MCF 10A (cell line): ENCODE results near the gene RANGAP1. TPM values are rescaled to one million over a fixed set of nuclear protein-coding genes. Genes with fewer than 3 reads are reported as not detected.

Experiments used
- BruUV-seq: library from RNA; stranded (reverse); fragments of 400-500 nt; replicated peaks from 2 replicates; lab custom pipeline; 2021; lab: Mats Ljungman, UMichigan
- CTCF ChIA-PET: fragments of 300-600 bp; sonication (Branson Sonifier 250); formaldehyde crosslinking; extraction: SDS; loops from one replicate; lab custom pipeline; 2021; ENCODE audit warnings: antibody characterized with exemption, inconsistent platforms; lab: Yijun Ruan, JAX
- POLR2A ChIA-PET: fragments of 300-600, 350-650 bp; sonication (Branson Sonifier 250); formaldehyde crosslinking; extraction: SDS; loops from one replicate; lab custom pipeline; 2020; ENCODE audit warnings: antibody characterized with exemption, inconsistent platforms; lab: Yijun Ruan, JAX
- DNase-seq: peaks from one replicate; pipeline ENCODE4 v3.0.0-alpha.2; 2018; ENCODE audit not compliant: unreplicated experiment
- H3K27ac Mint-ChIP-seq: one replicate; pipeline ENCODE4 v1.8.0; 2022; ENCODE audit warnings: mild to moderate bottlenecking, low read depth, mixed read lengths; ENCODE audit not compliant: unreplicated experiment
- H3K27me3 Mint-ChIP-seq: one replicate; pipeline ENCODE4 v1.8.0; 2022; ENCODE audit warnings: mixed read lengths; ENCODE audit not compliant: insufficient read depth, unreplicated experiment
- H3K36me3 Mint-ChIP-seq: one replicate; pipeline ENCODE4 v1.8.0; 2022; ENCODE audit warnings: mild to moderate bottlenecking, moderate library complexity, mixed read lengths; ENCODE audit not compliant: insufficient read depth, unreplicated experiment
- H3K4me1 Mint-ChIP-seq: one replicate; pipeline ENCODE4 v1.8.0; 2022; ENCODE audit warnings: mixed read lengths; ENCODE audit not compliant: insufficient read depth, unreplicated experiment
- H3K4me3 Mint-ChIP-seq: one replicate; pipeline ENCODE4 v1.8.0; 2022; ENCODE audit warnings: mild to moderate bottlenecking, moderate library complexity, mixed read lengths; ENCODE audit not compliant: unreplicated experiment
- H3K9me3 Mint-ChIP-seq: one replicate; pipeline ENCODE4 v1.8.0; 2022; ENCODE audit warnings: mixed read lengths; ENCODE audit not compliant: unreplicated experiment
- CTCF ChIP-seq: fragments of 200-600 bp; IDR thresholded peaks from one replicate; pipeline ENCODE4 v1.8.0; 2022; ENCODE audit warnings: antibody characterized with exemption, mild to moderate bottlenecking; ENCODE audit not compliant: unreplicated experiment
- intact Hi-C: fragments of 100-400 bp; cut with micrococcal nuclease; formaldehyde crosslinking; loops from 2 replicates; pipeline ENCODE4 v1.14.1; 2022
- total RNA-seq: library from RNA; stranded (reverse); gene quantifications from 2 replicates; pipeline ENCODE4 v1.2.3, GENCODE V29; 2022

The RANGAP1 gene
- total RNA-seq, 1 experiment from 2014 or later = 117 TPM

DNA sequence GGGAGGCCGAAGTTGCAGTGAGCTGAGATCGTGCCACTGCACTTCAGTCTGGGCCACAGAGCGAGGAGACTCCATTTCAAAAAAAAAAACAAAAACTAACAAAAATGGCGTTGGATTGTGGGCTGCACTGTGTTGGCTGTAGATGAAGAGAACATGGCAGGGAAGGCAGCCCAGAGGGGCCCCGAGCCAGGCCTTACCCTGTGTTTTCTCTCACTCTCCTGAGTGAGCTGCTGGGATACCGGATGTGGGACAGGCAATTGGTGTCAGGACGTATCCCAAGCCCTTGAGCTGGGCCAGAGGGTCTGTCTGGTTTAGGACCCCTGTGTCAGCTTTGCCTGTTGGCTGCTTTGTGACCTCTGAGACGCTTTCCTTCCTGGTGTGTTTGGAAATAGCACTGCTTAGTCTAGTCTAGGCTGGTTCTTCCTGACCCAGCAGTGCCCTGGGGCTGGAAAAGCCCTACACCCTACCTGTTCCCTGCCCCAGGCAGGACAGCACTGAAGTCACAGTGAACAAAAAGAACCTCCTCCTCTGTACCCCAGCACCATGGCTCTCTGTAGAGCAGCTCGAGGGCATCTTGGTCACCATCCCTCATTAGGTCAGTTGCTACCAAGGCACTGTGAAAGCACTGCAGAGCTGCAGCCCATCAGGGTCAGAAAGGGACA, 63.0 kb downstream of the RANGAP1 start:
- H3K9me3 Mint-ChIP-seq = no peaks in the 10 kb centered on the region
- no peak overlapping the region for H3K27ac Mint-ChIP-seq
- DNase-seq = no peak
- peaks cover 4% of the 10 kb centered on the region for H3K4me1 Mint-ChIP-seq
- no peaks in the 10 kb centered on the region for H3K27me3 Mint-ChIP-seq
- TF ChIP-seq CTCF = no peak
- CTCF ChIA-PET = interaction anchor here (0.6 kb wide), 3 partner anchors 29 to 301 kb away, joined by 3 to 4 read pairs (median 3); no protein-coding TSS in a partner anchor
- POLR2A ChIA-PET = interaction anchor here (0.6 kb wide), 1 partner anchor 117 kb away, joined by 3 read pairs; no protein-coding TSS in a partner anchor
- H3K36me3 Mint-ChIP-seq = peaks cover 68% of the 10 kb centered on the region
- H3K4me3 Mint-ChIP-seq = no peak overlapping the region
- no TSS peak for BruUV-seq
- intact Hi-C loops = no loop called here

GRCh38 chr22:41217553-41218157, 68.3 kb downstream of the RANGAP1 start:
- no peak for TF ChIP-seq CTCF
- H3K4me3 Mint-ChIP-seq = no peak overlapping the region
- ChIA-PET CTCF (interaction anchor here (1.0 kb wide), 1 partner anchor 20 kb away, joined by 5 read pairs; no protein-coding TSS in a partner anchor), POLR2A (interaction anchor here (0.7 to 1.7 kb wide), 5 partner anchors 10 to 163 kb away, joined by 3 to 7 read pairs (median 3); no protein-coding TSS in a partner anchor)
- peaks cover 68% of the 10 kb centered on the region for H3K36me3 Mint-ChIP-seq
- intact Hi-C loops = no loop called here
- H3K27me3 Mint-ChIP-seq = no peaks in the 10 kb centered on the region
- peaks cover 19% of the 10 kb centered on the region for H3K4me1 Mint-ChIP-seq
- peak overlapping the region; percentile 79 for H3K27ac Mint-ChIP-seq
- TSS peak; percentile 86 for BruUV-seq
- no peaks in the 10 kb centered on the region for H3K9me3 Mint-ChIP-seq
- peak; percentile 69 for DNase-seq

- H3K27me3 Mint-ChIP-seq = no peaks in the 10 kb centered on the region
- peak overlapping the region; percentile 79 for H3K27ac Mint-ChIP-seq
- no TSS peak for BruUV-seq
- H3K4me3 Mint-ChIP-seq = no peak overlapping the region
- no peak for DNase-seq
- ChIA-PET CTCF (interaction anchor here (0.7 to 1.0 kb wide), 3 partner anchors 21 to 295 kb away, joined by 3 to 5 read pairs (median 4); no protein-coding TSS in a partner anchor), POLR2A (interaction anchor here (0.7 to 1.7 kb wide), 5 partner anchors 10 to 70 kb away, joined by 3 to 7 read pairs (median 4); no protein-coding TSS in a partner anchor)
- H3K9me3 Mint-ChIP-seq = no peaks in the 10 kb centered on the region
- intact Hi-C loops = no loop called here
- H3K36me3 Mint-ChIP-seq = peaks cover 68% of the 10 kb centered on the region
- TF ChIP-seq CTCF = no peak
- peaks cover 19% of the 10 kb centered on the region for H3K4me1 Mint-ChIP-seq
Measured at GRCh38 chr22:41216984-41217383, 69.0 kb downstream of the RANGAP1 start.

DNA sequence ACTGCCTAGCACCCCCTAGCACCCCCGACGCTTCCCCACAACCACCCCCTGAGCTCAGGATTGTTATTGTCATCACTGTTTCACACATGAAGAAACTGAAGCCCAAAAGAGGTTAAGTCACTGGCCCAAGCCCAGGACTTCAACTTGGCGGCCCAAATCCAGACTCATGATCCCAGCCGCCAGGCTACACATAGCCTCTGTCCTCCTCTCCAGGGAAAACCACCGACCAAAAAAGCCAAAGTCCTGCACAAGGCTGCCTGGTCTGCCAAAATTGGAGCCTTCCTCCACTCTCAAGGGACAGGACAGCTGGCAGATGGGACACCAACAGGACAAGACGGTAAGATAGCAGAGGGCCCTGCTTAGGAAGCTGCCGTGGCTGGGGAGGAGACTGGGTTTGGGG, 70.1 kb downstream of the RANGAP1 start:
- H3K4me3 Mint-ChIP-seq = no peak overlapping the region
- peaks cover 19% of the 10 kb centered on the region for H3K4me1 Mint-ChIP-seq
- no peak overlapping the region for H3K27ac Mint-ChIP-seq
- CTCF ChIA-PET = interaction anchor here (0.7 to 1.0 kb wide), 2 partner anchors 293 to 1381 kb away, joined by 3 to 4 read pairs; no protein-coding TSS in a partner anchor
- intact Hi-C loops = no loop called here
- POLR2A ChIA-PET = no interaction called here
- peaks cover 69% of the 10 kb centered on the region for H3K36me3 Mint-ChIP-seq
- no TSS peak for BruUV-seq
- no peaks in the 10 kb centered on the region for H3K27me3 Mint-ChIP-seq
- no peak for TF ChIP-seq CTCF
- no peak for DNase-seq
- H3K9me3 Mint-ChIP-seq = no peaks in the 10 kb centered on the region
